Ovary (tissue), 9 donors: ENCODE data around the gene CMPK2. TPM values are rescaled to one million over a fixed set of nuclear protein-coding genes. Genes with fewer than 3 reads are reported as not detected.

Source experiments
- DNase-seq, 5 donors: peaks; one replicate each; pipeline ENCODE4 v3.0.0-alpha.2; 2019 to 2020
- H3K27ac ChIP-seq, 2 donors: fragments of 200-600 bp; one replicate each; pipeline versions ENCODE4 v1.5.1 to v1.8.0; 2019 to 2022
- H3K27me3 ChIP-seq: fragments of 200-600 bp; one replicate; pipeline ENCODE4 v1.8.0; 2022
- H3K36me3 ChIP-seq: fragments of 200-600 bp; sonication (generic); one replicate; pipeline ENCODE4 v1.5.1; 2019
- H3K4me1 ChIP-seq: one replicate; pipeline ENCODE4 v1.8.1; 2013; ENCODE audit warnings: mild to moderate bottlenecking, moderate library complexity; ENCODE audit not compliant: insufficient read depth
- H3K4me3 ChIP-seq: fragments of 200-600 bp; sonication (generic); one replicate; pipeline ENCODE4 v1.5.1; 2017
- H3K9me3 ChIP-seq, 2 donors: fragments of 200-600 bp in 1 of 2; sonication (generic) in 1 of 2; one replicate each; pipeline versions ENCODE4 v1.5.1 to v1.8.1; 2013 to 2019; ENCODE audit warnings: mild to moderate bottlenecking in 1 of 2, moderate library complexity in 1 of 2
- CTCF ChIP-seq, 3 donors: fragments of 450-650 bp in 2 of 3; fragments of 200-600 bp in 1 of 3; IDR thresholded peaks; one replicate each; pipeline versions ENCODE4 v1.5.1 to v1.8.0; 2016 to 2022; ENCODE audit warnings: antibody characterized with exemption in 3 of 3, mild to moderate bottlenecking in 1 of 3
- EP300 ChIP-seq: sonication (generic); formaldehyde crosslinking; IDR thresholded peaks from one replicate; pipeline ENCODE4 v1.6.1; 2017; ENCODE audit warnings: antibody characterized with exemption
- POLR2A ChIP-seq: fragments of 450-650 bp; IDR thresholded peaks from one replicate; pipeline ENCODE4 v1.6.1; 2017; ENCODE audit warnings: antibody characterized with exemption, mild to moderate bottlenecking, moderate library complexity
- WGBS, 3 donors: extraction: QIAGEN DNeasy Blood & Tissue Kit in 1 of 3; methylation state at CpG; one replicate each; pipeline versions ENCODE4 v1.1.5 to v1.1.7; 2013 to 2017; 5-methylcytosine and 5-hydroxymethylcytosine counted together
- intact Hi-C, 4 donors: fragments of 100-400 bp; cut with DNase I; formaldehyde crosslinking; loops; one replicate each; pipeline versions ENCODE4 v1.11.0 to v1.15.1; 2022 to 2023
- polyA plus RNA-seq, 2 donors: library from polyadenylated mRNA; stranded (reverse); fragments of 200-250 nt in 1 of 2; fragments of 350-450 nt in 1 of 2; fragmentation: Illumina TruSeq in 1 of 2; extraction: RNeasy Lipid Tissue Mini Kit (QIAGEN cat#74804) in 1 of 2; gene quantifications; one replicate each; pipeline ENCODE4 v1.2.3, GENCODE V29; 2013 to 2014
- total RNA-seq, 7 donors: library from RNA; depleted of rRNA in 2 of 7; stranded (reverse); fragments of >200 nt in 2 of 7; fragmentation: NEBNext Ultra II Directional in 3 of 7; extraction: Animal tissue kit (Norgen Biotek cat#: 25700) in 3 of 7; gene quantifications; one replicate each; pipeline versions ENCODE4 v1.1.0 to v1.2.4, GENCODE V29; 2016 to 2023
- donor health status: DM: no; HTN: no; CAD: no; lungs with moderate emphysema.
- donor health status: DM: no; HTN: no; CAD: no.
- donor health status: Bipolar disorder and iron deficiency.
- donor health status: DM: yes; HTN: yes; CAD: no.
- donor health status: DM: no; HTN: no; CAD: no.
- donor health status: DM: yes; HTN: yes; CAD: no.

Gene CMPK2
- total and polyA plus RNA-seq, 9 donors = 2.7 to 11.5 (median 4.2) TPM

- intact Hi-C loops = no loop called here
- no peak overlapping the region for H3K4me3 ChIP-seq
- H3K27ac ChIP-seq = no peak overlapping the region
- WGBS, 3 donors = 92 to 95% (median 93%) methylated on average over 6 of the region's 6 CpGs
- no peak for TF ChIP-seq POLR2A
- no peak for TF ChIP-seq EP300
- no peak for TF ChIP-seq CTCF (IDR thresholded peaks at IDR 0.05)
- H3K4me1 ChIP-seq = no peaks in the 10 kb centered on the region
- H3K27me3 ChIP-seq = no peaks in the 10 kb centered on the region
- no peaks in the 10 kb centered on the region for H3K36me3 ChIP-seq
- peaks cover 6 to 43% of the 10 kb centered on the region in 2 donors for H3K9me3 ChIP-seq
- no peak for DNase-seq
These were observed 18.6 kb downstream of the CMPK2 start for GRCh38 chr2:6846967-6847681.

GRCh38 chr2:6846540-6846939, 19.2 kb downstream of the CMPK2 start:
- Histone ChIP-seq H3K27me3 (no peaks in the 10 kb centered on the region), H3K4me1 (no peaks in the 10 kb centered on the region), H3K9me3 (peaks cover 6 to 39% of the 10 kb centered on the region in 2 donors)

GRCh38 chr2:6845903-6846302, 19.8 kb downstream of the CMPK2 start:
- no peaks in the 10 kb centered on the region for H3K27me3 ChIP-seq
- 83 to 86% (median 86%) methylated on average over 2 of the region's 2 CpGs for WGBS, 3 donors
- H3K27ac ChIP-seq = no peak overlapping the region
- no peak for TF ChIP-seq EP300
- TF ChIP-seq POLR2A = no peak
- no peak for TF ChIP-seq CTCF (IDR thresholded peaks at IDR 0.05)
- peaks cover 6 to 35% of the 10 kb centered on the region in 2 donors for H3K9me3 ChIP-seq
- no peaks in the 10 kb centered on the region for H3K36me3 ChIP-seq
- no peak for DNase-seq
- H3K4me1 ChIP-seq = no peaks in the 10 kb centered on the region
- no peak overlapping the region for H3K4me3 ChIP-seq
- intact Hi-C loops = no loop called here

More at GRCh38 chr2:6846540-6846939, 19.2 kb downstream of the CMPK2 start:
- Histone ChIP-seq H3K27ac (no peak overlapping the region), H3K36me3 (no peaks in the 10 kb centered on the region), H3K4me3 (no peak overlapping the region)
- WGBS, 3 donors = 86 to 97% (median 91%) methylated on average over 1 of the region's 1 CpG
- no peak for DNase-seq
- TF ChIP-seq POLR2A (no peak), CTCF (IDR thresholded peaks at IDR 0.05) (no peak), EP300 (no peak)
- intact Hi-C loops = no loop called here

GRCh38 chr2:6845312-6845711, 20.4 kb downstream of the CMPK2 start:
- intact Hi-C loops = no loop called here
- 65 to 74% (median 70%) methylated on average over 3 of the region's 3 CpGs for WGBS, 3 donors

More at GRCh38 chr2:6845312-6845711, 20.4 kb downstream of the CMPK2 start:
- Histone ChIP-seq H3K9me3 (peaks cover 6 to 33% of the 10 kb centered on the region in 2 donors), H3K4me3 (no peak overlapping the region), H3K27me3 (no peaks in the 10 kb centered on the region), H3K36me3 (no peaks in the 10 kb centered on the region), H3K27ac (no peak overlapping the region), H3K4me1 (no peaks in the 10 kb centered on the region)
- TF ChIP-seq CTCF (IDR thresholded peaks at IDR 0.05) (no peak), POLR2A (no peak), EP300 (no peak)
- DNase-seq = no peak
